ENCODE data around the gene NQO2.

DNA sequence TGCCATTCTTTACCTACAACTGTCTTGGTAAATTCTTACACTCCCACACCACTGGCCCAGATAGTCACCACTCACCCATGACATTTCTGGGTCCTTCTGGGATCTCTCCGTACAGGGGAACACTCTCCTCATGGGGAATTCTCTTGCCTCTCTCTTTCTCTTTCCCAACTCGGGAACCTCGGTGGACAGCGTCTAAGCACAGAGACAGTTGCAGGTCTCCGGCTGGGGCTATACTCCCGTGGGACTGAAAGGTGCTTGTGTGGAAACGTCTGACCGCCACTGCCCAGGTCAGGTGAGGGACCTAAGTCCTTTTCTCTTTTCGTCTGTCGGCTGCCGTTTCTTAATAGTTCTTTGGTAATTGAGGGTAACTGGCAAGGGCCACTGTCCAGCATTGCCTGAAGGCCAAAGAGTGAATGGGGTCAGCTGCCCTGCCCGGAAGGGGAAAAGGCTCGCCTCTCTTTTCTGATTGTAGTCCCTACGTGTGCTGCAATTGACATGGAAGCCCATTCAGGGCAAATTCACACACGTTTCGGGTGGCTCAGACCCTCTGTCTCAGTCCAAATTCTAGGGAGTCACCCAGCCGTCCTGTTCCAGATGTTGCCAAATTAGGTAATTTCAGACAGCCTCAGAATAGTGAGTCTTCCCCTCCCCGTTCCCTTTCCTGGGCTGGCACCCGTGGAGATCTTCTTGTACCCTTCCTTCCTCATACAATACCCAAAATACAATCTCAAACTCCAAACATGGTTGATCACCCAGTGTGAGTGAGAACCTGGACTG is 37.4 kb downstream of the NQO2 start:
- TF ChIP-seq, protein P1, sequence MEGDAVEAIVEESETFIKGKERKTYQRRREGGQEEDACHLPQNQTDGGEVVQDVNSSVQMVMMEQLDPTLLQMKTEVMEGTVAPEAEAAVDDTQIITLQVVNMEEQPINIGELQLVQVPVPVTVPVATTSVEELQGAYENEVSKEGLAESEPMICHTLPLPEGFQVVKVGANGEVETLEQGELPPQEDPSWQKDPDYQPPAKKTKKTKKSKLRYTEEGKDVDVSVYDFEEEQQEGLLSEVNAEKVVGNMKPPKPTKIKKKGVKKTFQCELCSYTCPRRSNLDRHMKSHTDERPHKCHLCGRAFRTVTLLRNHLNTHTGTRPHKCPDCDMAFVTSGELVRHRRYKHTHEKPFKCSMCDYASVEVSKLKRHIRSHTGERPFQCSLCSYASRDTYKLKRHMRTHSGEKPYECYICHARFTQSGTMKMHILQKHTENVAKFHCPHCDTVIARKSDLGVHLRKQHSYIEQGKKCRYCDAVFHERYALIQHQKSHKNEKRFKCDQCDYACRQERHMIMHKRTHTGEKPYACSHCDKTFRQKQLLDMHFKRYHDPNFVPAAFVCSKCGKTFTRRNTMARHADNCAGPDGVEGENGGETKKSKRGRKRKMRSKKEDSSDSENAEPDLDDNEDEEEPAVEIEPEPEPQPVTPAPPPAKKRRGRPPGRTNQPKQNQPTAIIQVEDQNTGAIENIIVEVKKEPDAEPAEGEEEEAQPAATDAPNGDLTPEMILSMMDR (IDR thresholded peaks at IDR 0.05) = no peak
- TF ChIP-seq POLR2A (IDR thresholded peaks at IDR 0.05) = no peak

Data from heart left ventricle (tissue), 13 donors.